K562 (cell line): ENCODE results near the gene ARFIP2. TPM values are rescaled to one million over a fixed set of nuclear protein-coding genes. Genes with fewer than 3 reads are reported as not detected.

Experiments
- CLOCK ChIP-seq: fragments of 250-450 bp; sonication (Bioruptor Pico); IDR thresholded peaks from 2 replicates; pipeline ENCODE4 v1.4.0; 2020; ENCODE audit warnings: mild to moderate bottlenecking, moderate library complexity, borderline replicate concordance
- DLX4 ChIP-seq: fragments of 250-450 bp; sonication (Bioruptor Pico); IDR thresholded peaks from 2 replicates; pipeline ENCODE4 v1.6.1; 2021; ENCODE audit warnings: mild to moderate bottlenecking
- DMBX1 ChIP-seq: fragments of 250-450 bp; sonication (Bioruptor Pico); IDR thresholded peaks from 2 replicates; pipeline ENCODE4 v1.8.0; 2022; ENCODE audit warnings: inconsistent platforms, mild to moderate bottlenecking, moderate library complexity, borderline replicate concordance
- E2F1 ChIP-seq: sonication (generic); formaldehyde crosslinking; IDR thresholded peaks from 2 replicates; pipeline ENCODE4 v1.8.1; 2023; ENCODE audit warnings: mild to moderate bottlenecking, missing genetic modification reagents, moderate library complexity
- ELF1 ChIP-seq: fragments of 200-800 bp; sonication (Bioruptor generic); IDR thresholded peaks from 2 replicates; pipeline ENCODE4 v1.6.1; 2016; ENCODE audit warnings: missing genetic modification characterization, missing compliant biosample characterization
- HNRNPK ChIP-seq: fragments of 200-400 bp; formaldehyde crosslinking; IDR thresholded peaks from one replicate; pipeline ENCODE4 v1.6.1; 2018; ENCODE audit warnings: mild to moderate bottlenecking, low read depth, low read length; ENCODE audit not compliant: poor library complexity, severe bottlenecking
- HOXB6 ChIP-seq: fragments of 250-450 bp; sonication (Bioruptor Pico); IDR thresholded peaks from 2 replicates; pipeline ENCODE4 v1.5.1; 2022; ENCODE audit warnings: mild to moderate bottlenecking, borderline replicate concordance
- JUNB ChIP-seq: fragments of 450-650 bp; formaldehyde crosslinking; conservative IDR thresholded peaks from 2 replicates; pipeline ENCODE4 v1.4.0; 2020; ENCODE audit warnings: mild to moderate bottlenecking
- MLX ChIP-seq, 2 experiments: fragments of 450-650 bp in 1 of 2; sonication (generic) in 1 of 2; formaldehyde crosslinking; conservative IDR thresholded peaks; 2 replicates each; pipeline versions ENCODE4 v1.4.0 to v1.8.1; 2020 to 2022; ENCODE audit warnings: mild to moderate bottlenecking in 1 of 2, missing genetic modification reagents in 1 of 2
- NR2C2 ChIP-seq, 2 experiments: fragments of 200-800 bp in 1 of 2; sonication (Bioruptor generic) in 1 of 2; sonication (generic) in 1 of 2; formaldehyde crosslinking in 1 of 2; IDR thresholded peaks; 2 replicates each; pipeline versions ENCODE4 v1.6.1 to v1.8.0; 2016 to 2022; ENCODE audit warnings: mild to moderate bottlenecking in 1 of 2, missing compliant biosample characterization in 1 of 2, missing genetic modification characterization in 1 of 2, missing genetic modification reagents in 1 of 2
- POLR2A ChIP-seq: fragments of 450-650 bp; conservative IDR thresholded peaks from 2 replicates; pipeline ENCODE4 v1.6.1; 2016
- SP2 ChIP-seq: IDR thresholded peaks from 2 replicates; pipeline ENCODE4 v1.6.1; 2011; ENCODE audit warnings: mild to moderate bottlenecking, low read depth, low read length, moderate library complexity; ENCODE audit not compliant: poor library complexity, severe bottlenecking; ENCODE audit errors: extremely low read depth
- SPI1 ChIP-seq: IDR thresholded peaks from 2 replicates; pipeline ENCODE4 v1.6.1; 2011; ENCODE audit warnings: low read depth, low read length, control low read depth, borderline replicate concordance
- TCF7L2 ChIP-seq: fragments of 150-350 bp; IDR thresholded peaks from 2 replicates; pipeline ENCODE4 v1.6.1; 2016; ENCODE audit warnings: low read depth, mild to moderate bottlenecking, low read length, moderate library complexity
- USF1 ChIP-seq: sonication (generic); formaldehyde crosslinking; IDR thresholded peaks from 2 replicates; pipeline ENCODE4 v1.9.0; 2022; ENCODE audit warnings: mild to moderate bottlenecking, missing genetic modification reagents
- YY1 ChIP-seq, 3 experiments: IDR thresholded peaks; 2 replicates each; pipeline ENCODE4 v1.6.1; 2011; ENCODE audit warnings: low read length in 2 of 3, mild to moderate bottlenecking in 2 of 3, moderate library complexity in 2 of 3, borderline replicate concordance in 1 of 3, control low read depth in 1 of 3, low read depth in 1 of 3; ENCODE audit not compliant: insufficient read depth in 3 of 3, insufficient replicate concordance in 2 of 3, control insufficient read depth in 1 of 3, insufficient read length in 1 of 3; ENCODE audit errors: extremely low read depth in 1 of 3
- ZNF143 ChIP-seq: sonication (generic); formaldehyde crosslinking; IDR thresholded peaks from 2 replicates; pipeline ENCODE4 v1.9.0; 2022; ENCODE audit warnings: mild to moderate bottlenecking, missing genetic modification reagents
- ZNF445 ChIP-seq: fragments of 250-450 bp; sonication (Bioruptor Pico); IDR thresholded peaks from 2 replicates; pipeline ENCODE4 v1.4.0; 2020; ENCODE audit warnings: low read depth, mild to moderate bottlenecking, moderate library complexity
- ZNF561 ChIP-seq: fragments of 450-650 bp; formaldehyde crosslinking; conservative IDR thresholded peaks from 2 replicates; pipeline ENCODE4 v1.4.0; 2020; ENCODE audit warnings: mild to moderate bottlenecking, moderate library complexity
- polyA plus RNA-seq, 8 experiments: library from polyadenylated mRNA; depleted of rRNA in 4 of 8; stranded (reverse) in 5 of 8; unstranded in 3 of 8; fragments of >200 nt; fragmentation: Nextera tagmentation in 2 of 8; fragmentation: Illumina TruSeq in 1 of 8; extraction: Ambion mirVana in 2 of 8; extraction: Trizol in 1 of 8; gene quantifications; 2 replicates each; pipeline versions ENCODE4 v1.2.1 to v1.2.3, GENCODE V29; 2011 to 2014; ENCODE audit warnings: inconsistent platforms in 1 of 8, missing spikeins in 1 of 8
- total RNA-seq, 7 experiments: library from RNA; depleted of rRNA in 6 of 7; stranded (reverse); fragments of >200 nt in 6 of 7; fragmentation: Illumina TruSeq in 2 of 7; extraction: Trizol in 2 of 7; gene quantifications; 2 replicates each; pipeline versions ENCODE4 v1.2.1 to v1.2.3, GENCODE V29; 2011 to 2021; ENCODE audit warnings: low replicate concordance in 1 of 7

Gene ARFIP2
- total and polyA plus RNA-seq, 9 of the 15 experiments (the other 6 are each of a cell fraction or from before 2014, with no cell fraction given): 11.8 to 74.1 (median 41.0) TPM

- TF ChIP-seq NR2C2 (CRISPR knock-in tag; IDR thresholded peaks at IDR 0.05): peak; percentile 84
- TF ChIP-seq NR2C2 (tag; IDR thresholded peaks at IDR 0.05): peak; percentile 96
- TF ChIP-seq DMBX1 (CRISPR knock-in tag): no peak
- TF ChIP-seq USF1 (CRISPR knock-in tag): peak; percentile 5; the same call in 1 of the 2 replicates
- TF ChIP-seq TCF7L2: no peak
- TF ChIP-seq E2F1 (CRISPR knock-in tag): peak; percentile 52; the same call in 1 of the 2 replicates
- no peak for TF ChIP-seq DLX4 (CRISPR knock-in tag)
- TF ChIP-seq POLR2A: peak; percentile 96
- TF ChIP-seq ZNF445 (CRISPR knock-in tag): no peak
- no peak for TF ChIP-seq HOXB6 (CRISPR knock-in tag)
- no peak for TF ChIP-seq JUNB (CRISPR knock-in tag)
- TF ChIP-seq YY1 (IDR thresholded peaks at IDR 0.05; ENCODE audit: borderline replicate concordance in 1 of 3, control insufficient read depth in 1 of 3, extremely low read depth in 1 of 3, insufficient read depth in 3 of 3, insufficient read length in 1 of 3, insufficient replicate concordance in 2 of 3, low read depth in 1 of 3, low read length in 2 of 3): peak in 2 of 3 experiments; percentile 45 to 56
- no peak for TF ChIP-seq ZNF561
- peak; percentile 69; the same call in 1 of the 2 replicates for TF ChIP-seq SPI1
- no peak for TF ChIP-seq MLX (CRISPR knock-in tag; conservative IDR thresholded peaks at IDR 0.05)
- TF ChIP-seq SP2: peak; percentile 8
- no peak for TF ChIP-seq HNRNPK
- peak; percentile 69 for TF ChIP-seq ELF1
- TF ChIP-seq CLOCK: no peak
- no peak for TF ChIP-seq ZNF143 (CRISPR knock-in tag)
Measured at GRCh38 chr11:6481012-6481923, at the start of gene ARFIP2, which contains the start of gene TIMM10B (continued).
